Stimulated activated CD8-positive, alpha-beta memory T cell treated with anti-CD3 and anti-CD28 coated beads, Interleukin-15, amount 100 ng/mL, for 24 hours (primary cell): ENCODE data around the gene RPL41.
A peak's percentile ranks its signal among the peaks of the same experiment; 100 is the strongest.
"Not testable (repeated sequence)": the region's sequence is repeated elsewhere in the genome, so short reads cannot be mapped to it uniquely, and the experiment has no call there.

Source experiments
- DNase-seq: peaks from one replicate; pipeline ENCODE4 v3.0.0-alpha.2; 2020; ENCODE audit warnings: low read depth

Gene RPL41

GRCh38 chr12:56116267-56117081, at the start of gene RPL41:
TSS of gene RPL41 (plus strand) at chr12:56116633.
- peak; percentile 91 for DNase-seq

- DNase-seq = no peak
Measured at GRCh38 chr12:56071648-56072047, 44.8 kb upstream of the RPL41 start.

DNA sequence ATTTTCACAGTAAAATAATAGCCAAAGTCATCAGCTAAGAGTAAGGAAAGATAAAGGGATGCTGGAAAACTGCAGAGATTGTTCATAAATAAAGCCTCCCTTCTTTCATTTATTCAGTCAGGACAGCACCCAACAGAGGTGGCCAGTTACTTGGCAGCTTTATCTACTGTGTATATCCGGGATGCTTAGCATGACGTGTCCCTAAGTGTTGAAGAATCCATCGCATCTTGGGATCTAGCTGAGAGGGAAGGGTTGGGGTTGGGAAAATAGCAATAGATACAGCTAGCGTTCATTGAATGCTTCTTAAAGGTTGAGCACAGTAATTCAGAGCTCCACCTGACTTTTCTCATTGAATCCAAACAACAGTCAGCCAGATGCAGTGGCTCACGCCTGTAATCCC, 42.0 kb upstream of the RPL41 start:
- DNase-seq = no peak

- DNase-seq = not testable (repeated sequence)
Measured at GRCh38 chr12:56077966-56078365, 38.5 kb upstream of the RPL41 start.

GRCh38 chr12:56078427-56078826, 38.0 kb upstream of the RPL41 start:
- no peak for DNase-seq

GRCh38 chr12:56078931-56079722, 37.3 kb upstream of the RPL41 start:
- no peak for DNase-seq

- peak; percentile 38 for DNase-seq
Measured at GRCh38 chr12:56079723-56080555, 36.5 kb upstream of the RPL41 start, which contains the start of gene ERBB3. TSS of gene ERBB3 (plus strand) at chr12:56080165. CDS start at chr12:56080301, 136 bp downstream.

DNA sequence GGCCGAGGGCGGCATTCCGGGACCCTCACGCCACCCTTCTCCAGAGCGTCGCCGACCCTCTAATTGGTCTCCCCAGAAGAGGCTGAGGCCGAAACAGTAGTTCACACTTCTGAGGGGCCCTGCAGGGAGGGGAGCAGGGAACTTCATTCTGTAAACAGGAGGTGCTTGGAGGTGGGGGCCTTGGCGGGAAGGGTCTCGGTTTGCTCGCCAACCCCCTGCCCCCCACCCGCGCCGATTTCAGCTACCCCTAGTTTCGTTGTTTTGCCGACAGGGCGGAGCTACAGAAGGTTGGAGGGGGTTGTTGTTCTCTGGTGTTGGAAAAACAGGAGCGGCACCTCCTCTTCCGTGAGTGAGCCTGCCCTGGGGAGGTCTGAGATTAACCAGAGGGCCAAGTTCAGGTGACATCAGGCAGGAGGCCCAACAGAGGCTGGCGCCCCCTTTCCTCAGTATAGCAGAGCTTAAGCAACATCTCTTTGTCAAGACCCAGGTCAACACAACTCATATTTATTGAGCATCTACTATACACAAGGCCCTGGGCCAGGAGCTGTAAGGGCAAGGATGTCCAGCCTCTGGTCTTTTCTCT, 35.8 kb upstream of the RPL41 start:
- no peak for DNase-seq

DNA sequence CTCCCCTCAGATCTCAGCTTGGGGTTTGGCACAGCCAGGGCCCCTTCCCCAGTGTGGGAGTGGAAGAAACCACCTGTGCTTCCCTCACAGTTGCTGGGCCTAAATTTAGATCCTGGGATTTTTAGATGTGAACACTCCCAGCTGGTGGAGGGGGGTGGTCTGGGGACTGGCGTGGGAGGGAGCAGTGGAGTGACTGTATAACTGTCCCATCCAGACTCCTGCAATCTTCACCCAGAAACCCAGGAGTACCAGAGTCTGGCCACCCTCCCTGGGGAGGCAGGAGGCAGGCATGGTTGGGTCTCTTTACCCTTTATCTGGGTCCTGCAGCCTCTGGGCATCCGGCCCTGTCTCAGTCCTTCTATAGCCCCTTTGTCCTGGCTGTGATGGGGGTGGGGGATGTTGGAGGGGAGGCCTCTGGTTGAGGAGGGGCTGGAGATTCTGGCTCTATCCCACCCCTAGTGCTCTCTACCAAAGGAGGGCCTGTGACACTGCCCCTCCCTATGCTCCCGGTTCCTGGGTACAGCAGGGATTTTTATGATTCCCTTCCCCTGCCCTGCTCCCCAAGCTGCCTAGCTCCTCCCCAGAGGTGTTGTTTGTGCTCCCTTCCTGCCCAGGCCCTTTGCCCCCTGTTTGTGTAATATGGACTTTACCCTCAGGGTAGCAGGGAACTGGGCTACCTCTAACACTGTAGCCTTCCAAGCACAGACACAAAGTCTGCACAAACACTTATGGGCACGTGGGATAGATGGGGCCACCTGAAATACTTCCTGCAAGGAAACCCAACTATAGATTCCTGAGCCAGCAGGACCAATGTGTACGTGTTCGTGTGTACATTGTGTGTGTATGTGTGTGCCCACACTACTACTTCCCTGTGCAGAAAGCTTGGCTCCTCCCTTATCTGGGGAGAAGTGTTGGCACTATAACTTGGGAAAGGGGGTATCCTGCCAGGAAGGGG, 34.8 kb upstream of the RPL41 start:
- DNase-seq = no peak

GRCh38 chr12:56082382-56082781, 34.1 kb upstream of the RPL41 start:
- DNase-seq = no peak

DNA sequence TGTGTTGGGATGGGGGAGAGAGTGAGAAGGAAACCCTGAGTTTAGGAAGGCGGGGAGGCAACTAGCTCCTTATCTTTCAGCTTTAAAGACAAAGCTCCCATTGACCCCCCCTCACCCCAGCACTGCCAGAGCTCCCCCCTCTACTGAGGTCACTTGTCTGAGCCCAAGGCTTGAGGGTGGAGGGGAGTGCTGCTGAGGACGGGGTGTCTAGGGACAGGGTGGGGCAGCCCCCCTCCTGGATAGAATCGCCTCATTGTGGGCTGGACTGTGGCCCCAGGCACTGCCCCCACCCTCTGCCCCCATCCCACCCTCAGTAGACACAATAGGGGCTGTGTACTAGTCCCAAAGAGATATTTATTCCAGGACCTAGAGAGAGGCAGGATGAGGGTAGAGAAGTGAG, 33.5 kb upstream of the RPL41 start:
- DNase-seq = no peak

DNA sequence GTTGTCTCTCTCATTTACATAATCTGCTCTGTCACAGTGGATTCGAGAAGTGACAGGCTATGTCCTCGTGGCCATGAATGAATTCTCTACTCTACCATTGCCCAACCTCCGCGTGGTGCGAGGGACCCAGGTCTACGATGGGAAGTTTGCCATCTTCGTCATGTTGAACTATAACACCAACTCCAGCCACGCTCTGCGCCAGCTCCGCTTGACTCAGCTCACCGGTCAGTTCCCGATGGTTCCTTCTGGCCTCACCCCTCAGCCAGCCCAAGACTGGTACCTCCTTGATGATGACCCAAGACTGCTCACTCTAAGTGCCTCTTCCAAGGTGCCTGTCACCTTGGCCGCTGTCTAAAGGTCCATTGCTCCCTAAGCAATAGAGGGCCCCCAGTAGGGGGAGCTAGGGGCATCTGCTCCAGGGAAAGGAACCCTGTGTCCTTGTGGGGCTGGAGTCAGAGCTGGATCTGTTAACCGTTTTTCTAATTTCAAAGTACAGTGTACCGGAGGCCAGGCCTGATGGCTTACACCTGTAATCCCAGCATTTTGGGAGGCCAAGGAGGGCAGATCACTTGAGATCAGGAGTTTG, 31.4 kb upstream of the RPL41 start:
- no peak for DNase-seq

- DNase-seq = no peak
Measured at GRCh38 chr12:56086096-56086495, 30.3 kb upstream of the RPL41 start.

DNA sequence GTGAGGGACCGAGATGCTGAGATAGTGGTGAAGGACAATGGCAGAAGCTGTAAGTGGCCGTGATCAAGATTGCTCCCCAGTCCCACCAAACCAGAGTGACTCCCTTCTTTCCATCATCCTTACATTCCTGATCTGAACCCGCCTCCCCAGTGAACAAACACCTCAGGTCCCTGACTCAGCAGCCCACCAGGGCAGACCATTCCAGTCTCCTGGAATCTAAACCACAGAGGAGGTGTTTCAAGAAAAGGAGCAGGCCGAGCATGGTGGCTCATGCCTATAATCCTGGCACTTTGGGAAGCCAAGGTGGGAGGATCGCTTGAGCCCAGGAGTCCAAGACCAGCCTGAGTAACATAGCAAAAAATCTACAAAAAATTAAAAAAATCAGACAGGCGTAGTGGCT, 29.8 kb upstream of the RPL41 start:
- DNase-seq = no peak

- DNase-seq = no peak
Measured at GRCh38 chr12:56087220-56087619, 29.2 kb upstream of the RPL41 start.

DNA sequence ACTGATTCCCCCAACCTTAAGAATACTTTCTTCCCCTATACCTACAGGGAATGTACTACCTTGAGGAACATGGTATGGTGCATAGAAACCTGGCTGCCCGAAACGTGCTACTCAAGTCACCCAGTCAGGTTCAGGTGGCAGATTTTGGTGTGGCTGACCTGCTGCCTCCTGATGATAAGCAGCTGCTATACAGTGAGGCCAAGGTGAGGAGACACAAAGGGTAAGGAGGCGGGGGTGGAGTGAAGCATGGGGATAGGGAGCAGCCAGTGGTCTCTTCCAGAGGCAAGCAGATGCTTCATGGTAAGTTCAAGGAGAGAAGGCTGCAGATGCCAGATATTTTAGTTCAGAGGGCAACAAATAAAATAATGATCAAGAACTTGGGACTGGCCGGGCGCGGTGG, 18.7 kb upstream of the RPL41 start:
- DNase-seq = no peak

- DNase-seq = no peak
Measured at GRCh38 chr12:56098592-56098991, 17.8 kb upstream of the RPL41 start.

- no peak for DNase-seq
Measured at GRCh38 chr12:56099787-56100186, 16.6 kb upstream of the RPL41 start.

DNA sequence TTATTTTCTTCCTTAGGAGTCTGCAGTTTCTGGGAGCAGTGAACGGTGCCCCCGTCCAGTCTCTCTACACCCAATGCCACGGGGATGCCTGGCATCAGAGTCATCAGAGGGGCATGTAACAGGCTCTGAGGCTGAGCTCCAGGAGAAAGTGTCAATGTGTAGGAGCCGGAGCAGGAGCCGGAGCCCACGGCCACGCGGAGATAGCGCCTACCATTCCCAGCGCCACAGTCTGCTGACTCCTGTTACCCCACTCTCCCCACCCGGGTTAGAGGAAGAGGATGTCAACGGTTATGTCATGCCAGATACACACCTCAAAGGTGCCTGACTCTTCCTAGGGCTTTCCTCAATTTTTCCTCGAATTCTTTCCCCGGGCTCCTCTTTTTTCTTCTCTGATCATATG, 15.4 kb upstream of the RPL41 start:
- DNase-seq = no peak

DNA sequence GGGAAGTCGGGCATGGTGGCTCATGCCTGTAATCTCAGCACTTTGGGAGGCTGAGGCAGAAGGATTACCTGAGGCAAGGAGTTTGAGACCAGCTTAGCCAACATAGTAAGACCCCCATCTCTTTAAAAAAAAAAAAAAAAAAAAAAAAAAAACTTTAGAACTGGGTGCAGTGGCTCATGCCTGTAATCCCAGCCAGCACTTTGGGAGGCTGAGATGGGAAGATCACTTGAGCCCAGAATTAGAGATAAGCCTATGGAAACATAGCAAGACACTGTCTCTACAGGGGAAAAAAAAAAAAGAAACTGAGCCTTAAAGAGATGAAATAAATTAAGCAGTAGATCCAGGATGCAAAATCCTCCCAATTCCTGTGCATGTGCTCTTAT, 13.8 kb upstream of the RPL41 start:
- DNase-seq = no peak
